Fibroblast of pulmonary artery (primary cell): Measurements from ENCODE around the gene TNNT2.

Source experiments
- DNase-seq: peaks from one replicate; pipeline ENCODE4 v3.0.0-alpha.2; 2010; ENCODE audit warnings: low read depth
- H3K4me3 ChIP-seq: replicated peaks from 2 replicates; pipeline ENCODE4 v1.5.1; 2011; ENCODE audit warnings: low read depth, mild to moderate bottlenecking, control low read depth, low read length, moderate library complexity
- CTCF ChIP-seq: IDR thresholded peaks from 2 replicates; pipeline ENCODE4 v1.5.1; 2011; ENCODE audit warnings: mild to moderate bottlenecking, control low read depth, low read length, inconsistent platforms; ENCODE audit errors: missing control alignments

The TNNT2 gene

GRCh38 chr1:201404055-201404454 lies 26.6 kb upstream of the TNNT2 start:
- no peak overlapping the region for H3K4me3 ChIP-seq
- no peak for DNase-seq
- no peak for TF ChIP-seq CTCF

GRCh38 chr1:201403359-201403758 lies 25.9 kb upstream of the TNNT2 start:
- DNase-seq = no peak
- H3K4me3 ChIP-seq = no peak overlapping the region
- TF ChIP-seq CTCF = no peak

GRCh38 chr1:201401700-201402099 lies 24.2 kb upstream of the TNNT2 start:
- H3K4me3 ChIP-seq = no peak overlapping the region
- no peak for DNase-seq
- TF ChIP-seq CTCF = no peak

GRCh38 chr1:201400852-201401230 lies 23.4 kb upstream of the TNNT2 start:
- H3K4me3 ChIP-seq = no peak overlapping the region
- TF ChIP-seq CTCF = no peak
- no peak for DNase-seq

GRCh38 chr1:201400212-201400851 lies 22.9 kb upstream of the TNNT2 start:
- no peak overlapping the region for H3K4me3 ChIP-seq
- no peak for DNase-seq
- no peak for TF ChIP-seq CTCF

- H3K4me3 ChIP-seq = no peak overlapping the region
- no peak for TF ChIP-seq CTCF
- DNase-seq = no peak
Observed at GRCh38 chr1:201399352-201400126, 22.1 kb upstream of the TNNT2 start.

GRCh38 chr1:201399018-201399351 lies 21.5 kb upstream of the TNNT2 start, which contains the start of gene LAD1:
Gene LAD1 (minus strand): TSS chr1:201399324. CDS start chr1:201399306, 18 bp downstream.
- H3K4me3 ChIP-seq = no peak within 1 kb of the TSS
- TF ChIP-seq CTCF = no peak
- no peak for DNase-seq
